ENCODE data around the gene CTAGE9. TPM values are rescaled to one million over a fixed set of nuclear protein-coding genes. Genes with fewer than 3 reads are reported as not detected.

CTAGE9 gene, protein sequence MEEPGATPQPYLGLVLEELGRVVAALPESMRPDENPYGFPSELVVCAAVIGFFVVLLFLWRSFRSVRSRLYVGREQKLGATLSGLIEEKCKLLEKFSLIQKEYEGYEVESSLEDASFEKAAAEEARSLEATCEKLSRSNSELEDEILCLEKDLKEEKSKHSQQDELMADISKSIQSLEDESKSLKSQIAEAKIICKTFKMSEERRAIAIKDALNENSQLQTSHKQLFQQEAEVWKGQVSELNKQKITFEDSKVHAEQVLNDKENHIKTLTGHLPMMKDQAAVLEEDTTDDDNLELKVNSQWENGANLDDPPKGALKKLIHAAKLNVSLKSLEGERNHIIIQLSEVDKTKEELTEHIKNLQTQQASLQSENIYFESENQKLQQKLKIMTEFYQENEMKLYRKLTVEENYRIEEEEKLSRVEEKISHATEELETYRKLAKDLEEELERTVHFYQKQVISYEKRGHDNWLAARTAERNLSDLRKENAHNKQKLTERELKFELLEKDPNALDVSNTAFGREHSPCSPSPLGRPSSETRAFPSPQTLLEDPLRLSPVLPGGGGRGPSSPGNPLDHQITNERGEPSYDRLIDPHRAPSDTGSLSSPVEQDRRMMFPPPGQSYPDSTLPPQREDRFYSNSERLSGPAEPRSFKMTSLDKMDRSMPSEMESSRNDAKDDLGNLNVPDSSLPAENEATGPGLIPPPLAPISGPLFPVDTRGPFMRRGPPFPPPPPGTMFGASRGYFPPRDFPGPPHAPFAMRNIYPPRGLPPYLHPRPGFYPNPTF
- total RNA-seq (2022; extraction: Qiagen RNA extraction): not detected in 5 replicates

DNA sequence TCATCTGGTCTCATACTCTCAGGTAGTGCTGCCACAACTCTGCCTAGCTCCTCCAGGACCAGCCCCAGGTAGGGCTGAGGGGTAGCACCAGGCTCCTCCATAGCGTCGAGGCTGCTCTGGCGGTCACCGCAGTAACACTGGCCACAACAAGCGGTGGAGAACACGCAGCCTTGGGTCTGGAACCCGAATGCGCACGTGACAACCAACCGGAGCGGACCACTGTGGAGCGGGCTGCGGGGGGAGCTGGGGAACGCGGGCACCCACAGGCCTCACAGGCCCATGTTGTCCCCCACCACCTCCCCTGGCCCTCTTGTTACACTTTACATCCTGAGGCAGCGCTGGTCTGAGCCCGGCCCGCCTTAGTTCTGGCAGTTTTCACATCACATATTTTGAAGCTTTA is at the start of gene CTAGE9:
CTAGE9 (minus strand) TSS at position 101 of the 400 bp plus-strand sequence; CDS start at position 101, 0 bp downstream.

Other genes with a start within 250 kb of the CTAGE9 start
- not detected in 5 replicates for gene ARG1, start 137.8 kb downstream of the CTAGE9 start, total RNA-seq (2022; extraction: Qiagen RNA extraction)
- gene MED23, start 82.8 kb downstream of the CTAGE9 start, total RNA-seq (2022; extraction: Qiagen RNA extraction): 5.8 to 7.7 TPM (median 6.6 TPM) in 5 replicates
- not detected in 5 replicates for gene ENPP3, start 73.7 kb downstream of the CTAGE9 start, total RNA-seq (2022; extraction: Qiagen RNA extraction)
- not detected in 5 replicates for gene OR2A4, start 9.6 kb downstream of the CTAGE9 start, total RNA-seq (2022; extraction: Qiagen RNA extraction)
- gene ENPP1, start 97.0 kb upstream of the CTAGE9 start, total RNA-seq (2022; extraction: Qiagen RNA extraction): 1.1 to 1.5 TPM (median 1.4 TPM) in 5 replicates
- gene CCN2, start 240.4 kb upstream of the CTAGE9 start, total RNA-seq (2022; extraction: Qiagen RNA extraction): 89.5 to 155 TPM (median 119 TPM) in 5 replicates

Data from A549 treated with Mapracorat at 1 μM for 4 hours (cell line).